Measurements from ENCODE around the gene CDK5RAP3.
"Not testable (repeated sequence)": the region's sequence is repeated elsewhere in the genome, so short reads cannot be mapped to it uniquely, and the experiment has no call there.

The CDK5RAP3 gene

GRCh38 chr17:48012654-48013053 lies 41.7 kb downstream of the CDK5RAP3 start:
- Mint-ChIP-seq H3K4me1 (peaks cover 46% of the 10 kb centered on the region), H3K36me3 (ENCODE audit: low read depth) (no peaks in the 10 kb centered on the region), H3K27me3 (ENCODE audit: low read depth) (peaks cover 40% of the 10 kb centered on the region), H3K9me3 (no peaks in the 10 kb centered on the region), H3K27ac (peak overlapping the region; percentile 29 to 77 (median 71)), H3K4me3 (peak overlapping the region; percentile 74 to 85 (median 78))
- TF ChIP-seq, protein P1, sequence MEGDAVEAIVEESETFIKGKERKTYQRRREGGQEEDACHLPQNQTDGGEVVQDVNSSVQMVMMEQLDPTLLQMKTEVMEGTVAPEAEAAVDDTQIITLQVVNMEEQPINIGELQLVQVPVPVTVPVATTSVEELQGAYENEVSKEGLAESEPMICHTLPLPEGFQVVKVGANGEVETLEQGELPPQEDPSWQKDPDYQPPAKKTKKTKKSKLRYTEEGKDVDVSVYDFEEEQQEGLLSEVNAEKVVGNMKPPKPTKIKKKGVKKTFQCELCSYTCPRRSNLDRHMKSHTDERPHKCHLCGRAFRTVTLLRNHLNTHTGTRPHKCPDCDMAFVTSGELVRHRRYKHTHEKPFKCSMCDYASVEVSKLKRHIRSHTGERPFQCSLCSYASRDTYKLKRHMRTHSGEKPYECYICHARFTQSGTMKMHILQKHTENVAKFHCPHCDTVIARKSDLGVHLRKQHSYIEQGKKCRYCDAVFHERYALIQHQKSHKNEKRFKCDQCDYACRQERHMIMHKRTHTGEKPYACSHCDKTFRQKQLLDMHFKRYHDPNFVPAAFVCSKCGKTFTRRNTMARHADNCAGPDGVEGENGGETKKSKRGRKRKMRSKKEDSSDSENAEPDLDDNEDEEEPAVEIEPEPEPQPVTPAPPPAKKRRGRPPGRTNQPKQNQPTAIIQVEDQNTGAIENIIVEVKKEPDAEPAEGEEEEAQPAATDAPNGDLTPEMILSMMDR (IDR thresholded peaks at IDR 0.05; ENCODE audit: unreplicated experiment in 3 of 3), result no peak

- Mint-ChIP-seq H3K9me3 (no peaks in the 10 kb centered on the region), H3K4me3 (peak overlapping the region; percentile 8 to 78 (median 20)), H3K27ac (peak overlapping the region; percentile 66 to 75 (median 71)), H3K4me1 (peaks cover 51% of the 10 kb centered on the region), H3K27me3 (ENCODE audit: low read depth) (peaks cover 46% of the 10 kb centered on the region), H3K36me3 (ENCODE audit: low read depth) (no peaks in the 10 kb centered on the region)
- TF ChIP-seq, protein P1 (IDR thresholded peaks at IDR 0.05; ENCODE audit: unreplicated experiment in 3 of 3), result no peak
These were observed 43.1 kb downstream of the CDK5RAP3 start for GRCh38 chr17:48013876-48014594.

DNA sequence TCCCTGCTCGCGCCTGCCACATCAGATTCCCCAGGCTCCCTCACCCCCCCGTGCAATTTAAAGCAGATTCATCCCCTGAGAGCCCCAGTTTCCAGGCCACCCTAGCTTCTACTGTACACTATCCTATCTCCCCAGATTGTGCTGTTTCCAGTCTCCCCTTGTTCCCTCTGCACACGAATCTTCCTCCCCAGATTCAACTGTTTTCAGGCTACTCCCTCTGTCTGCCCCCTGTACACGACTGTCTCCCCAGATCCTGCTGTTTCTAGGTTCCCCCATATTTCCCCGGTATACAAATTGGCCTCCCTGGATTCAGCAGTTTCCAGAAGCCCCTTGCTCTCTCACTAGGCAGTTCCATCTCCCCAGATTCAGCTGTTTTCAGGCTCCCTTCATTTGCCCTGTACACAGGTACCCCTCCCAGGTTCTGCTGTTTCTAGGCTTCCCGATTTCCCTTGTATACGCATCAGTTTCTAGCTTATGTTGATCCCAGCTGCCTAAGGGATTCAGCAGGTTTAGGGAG lies 43.7 kb downstream of the CDK5RAP3 start:
- Mint-ChIP-seq H3K27me3 (ENCODE audit: low read depth) (peaks cover 50% of the 10 kb centered on the region), H3K9me3 (no peaks in the 10 kb centered on the region), H3K27ac (peak overlapping the region; percentile 66 to 75 (median 71)), H3K4me3 (peak overlapping the region; percentile 0 to 14 (median 8)), H3K36me3 (ENCODE audit: low read depth) (no peaks in the 10 kb centered on the region), H3K4me1 (peaks cover 51% of the 10 kb centered on the region)
- TF ChIP-seq, protein P1 (IDR thresholded peaks at IDR 0.05; ENCODE audit: unreplicated experiment in 3 of 3), result no peak

- Mint-ChIP-seq H3K4me3 (peak overlapping the region in 1 of 3 experiments; percentile 26), H3K9me3 (no peaks in the 10 kb centered on the region), H3K27me3 (ENCODE audit: low read depth) (peaks cover 58% of the 10 kb centered on the region), H3K27ac (peak overlapping the region in 2 of 3 experiments; percentile 10 to 28), H3K36me3 (ENCODE audit: low read depth) (no peaks in the 10 kb centered on the region), H3K4me1 (peaks cover 46% of the 10 kb centered on the region)
- TF ChIP-seq, protein P1 (IDR thresholded peaks at IDR 0.05; ENCODE audit: unreplicated experiment in 3 of 3), result no peak
These were observed 45.2 kb downstream of the CDK5RAP3 start for GRCh38 chr17:48016112-48016511.

DNA sequence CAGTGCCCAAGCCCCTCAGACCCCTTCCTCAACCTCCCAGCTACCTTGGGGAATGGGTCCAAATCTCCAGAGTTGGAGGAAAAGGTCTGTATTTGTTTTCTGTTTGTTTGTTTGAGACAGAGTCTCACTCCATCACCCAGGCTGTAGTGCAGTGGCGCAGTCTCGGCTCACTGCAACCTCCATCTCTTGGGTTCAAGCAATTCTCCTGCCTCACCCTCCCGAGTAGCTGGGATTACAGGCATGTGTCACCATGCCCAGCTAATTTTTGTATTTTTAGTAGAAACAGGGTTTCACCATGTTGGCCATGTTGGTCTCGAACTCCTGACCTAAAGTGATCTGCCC lies 46.9 kb downstream of the CDK5RAP3 start:
- not testable (repeated sequence) for H3K9me3 Mint-ChIP-seq

GRCh38 chr17:48021934-48022333 lies 51.0 kb downstream of the CDK5RAP3 start:
- TF ChIP-seq, protein P1 (IDR thresholded peaks at IDR 0.05; ENCODE audit: unreplicated experiment in 3 of 3), result no peak
- no peak overlapping the region for H3K4me3 Mint-ChIP-seq
- no peak overlapping the region for H3K27ac Mint-ChIP-seq
- H3K4me1 Mint-ChIP-seq, result peaks cover 37% of the 10 kb centered on the region
- no peaks in the 10 kb centered on the region for H3K36me3 Mint-ChIP-seq (ENCODE audit: low read depth)
- H3K9me3 Mint-ChIP-seq, result no peaks in the 10 kb centered on the region
- peaks cover 67% of the 10 kb centered on the region for H3K27me3 Mint-ChIP-seq (ENCODE audit: low read depth)

More for the DNA sequence above, 46.9 kb downstream of the CDK5RAP3 start:
- H3K27me3 Mint-ChIP-seq (ENCODE audit: low read depth), result peaks cover 65% of the 10 kb centered on the region
- H3K36me3 Mint-ChIP-seq (ENCODE audit: low read depth); H3K4me3 Mint-ChIP-seq; H3K27ac Mint-ChIP-seq: not testable (repeated sequence)
- peaks cover 38% of the 10 kb centered on the region for H3K4me1 Mint-ChIP-seq

All from nephron (organoid).